OCI-LY3 (cell line): Measurements from ENCODE around the gene TMPRSS11B.

ENCODE experiments used
- CTCF ChIP-seq: fragments of 200-600, 300-600 bp; sonication (generic); IDR thresholded peaks from 2 replicates; pipeline ENCODE4 v1.5.1; 2014; ENCODE audit warnings: antibody characterized with exemption, low read length, low read depth
- EZH2phosphoT487 ChIP-seq: fragments of 200-600 bp; shearing (Covaris generic); IDR thresholded peaks from 2 replicates; pipeline ENCODE4 v1.6.1; 2018; ENCODE audit warnings: antibody characterized with exemption, mixed run types, low read depth

DNA sequence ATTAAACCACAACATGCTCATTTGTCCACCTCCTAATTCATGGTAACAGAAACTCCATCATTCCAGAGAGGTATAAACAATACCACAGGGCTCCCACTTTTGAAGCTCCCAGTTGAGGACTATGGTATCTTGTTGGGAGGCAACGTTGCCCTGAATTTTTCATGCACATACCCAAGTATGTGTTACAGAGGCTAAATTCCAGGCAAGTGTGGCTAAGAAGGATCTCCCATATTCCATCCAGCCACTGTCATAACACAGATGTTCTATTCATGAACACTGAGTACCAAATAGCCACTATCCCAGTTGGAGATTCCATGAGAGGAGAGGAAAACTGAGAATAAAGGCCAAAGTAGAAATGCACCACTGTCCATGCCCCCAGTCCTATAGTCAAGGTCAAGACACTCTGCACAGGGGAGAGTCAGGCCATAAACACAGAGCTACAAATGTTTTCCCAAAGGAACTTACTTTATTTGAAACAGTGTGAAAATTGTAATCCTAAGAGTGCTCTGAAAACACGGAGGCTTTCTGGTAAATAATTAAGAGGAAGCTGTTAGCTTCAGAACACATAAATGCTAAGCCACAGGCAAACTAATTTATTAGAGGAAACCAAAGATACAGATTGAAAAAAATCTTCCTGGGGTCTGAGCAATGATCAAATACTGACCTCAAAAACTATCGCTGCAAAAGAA, 42.4 kb upstream of the TMPRSS11B start:
- TF ChIP-seq CTCF (no peak), EZH2phosphoT487 (no peak)
